ENCODE results near the gene MCU. TPM values are rescaled to one million over a fixed set of nuclear protein-coding genes. Genes with fewer than 3 reads are reported as not detected.

The MCU gene
- total and polyA plus RNA-seq, 2 of the 4 experiments (the other 2 are of a cell fraction), result 36.2 to 36.7 TPM

- Histone ChIP-seq H4K5ac (ENCODE audit: low read depth, low read length) (no peak overlapping the region), H4K20me1 (ENCODE audit: insufficient read depth, low read length) (no peaks in the 10 kb centered on the region; the same call in 1 of the 2 replicates), H3K9me1 (ENCODE audit: insufficient read depth, low read length) (peaks cover 4% of the 10 kb centered on the region), H2BK20ac (ENCODE audit: low read depth, low read length) (no peak overlapping the region), H3K27me3 (ENCODE audit: control insufficient read depth, insufficient read depth, low read length) (no peaks in the 10 kb centered on the region), H3K27ac (ENCODE audit: insufficient read depth, low read length) (no peak overlapping the region), H3K14ac (replicated peaks; ENCODE audit: low read depth, low read length) (no peak overlapping the region), H3K9me3 (ENCODE audit: control insufficient read depth, insufficient read depth, low read length) (peaks cover 2% of the 10 kb centered on the region; the same call in 1 of the 2 replicates), H4K8ac (ENCODE audit: low read depth in 2 of 2, low read length in 2 of 2) (no peak overlapping the region), H3K36me3 (ENCODE audit: control insufficient read depth, insufficient read depth, low read length) (no peaks in the 10 kb centered on the region), H3K4me1 (ENCODE audit: control insufficient read depth, insufficient read depth, low read length) (peaks cover 4% of the 10 kb centered on the region), H4K91ac (ENCODE audit: insufficient read depth, low read depth, low read length) (no peak overlapping the region), H2BK15ac (ENCODE audit: low read depth, low read length) (no peak overlapping the region), H2AFZ (replicated peaks; ENCODE audit: low read length, poor library complexity) (no peak overlapping the region), H2AK9ac (replicated peaks; ENCODE audit: low read depth, low read length, poor library complexity) (no peak overlapping the region), H3K9ac (ENCODE audit: low read depth, low read length) (no peak overlapping the region), H3K23ac (ENCODE audit: low read depth, low read length) (no peak overlapping the region), H3K18ac (ENCODE audit: low read depth, low read length) (no peak overlapping the region), H3K4me3 (ENCODE audit: insufficient read depth, low read depth, low read length) (no peak overlapping the region), H2BK5ac (ENCODE audit: low read depth, low read length, poor library complexity, severe bottlenecking) (no peak overlapping the region), H3K4ac (ENCODE audit: low read depth, low read length) (no peak overlapping the region), H3K4me2 (ENCODE audit: low read depth, low read length) (no peak overlapping the region), H3K56ac (ENCODE audit: extremely low read depth, insufficient read depth, low read length) (no peak overlapping the region), H2AK5ac (ENCODE audit: low read depth, low read length) (no peak overlapping the region), H3K79me1 (ENCODE audit: low read depth in 1 of 2, low read length in 2 of 2) (no peaks in the 10 kb centered on the region; a peak in 1 of 4 replicates), H2BK120ac (ENCODE audit: low read depth, low read length) (no peak overlapping the region)
- TF ChIP-seq ELK1 (IDR thresholded peaks at IDR 0.05; ENCODE audit: borderline replicate concordance, low read depth, low read length), result no peak
- no peak for TF ChIP-seq CEBPB (IDR thresholded peaks at IDR 0.05; ENCODE audit: low read depth, low read length)
- TF ChIP-seq CHD1 (IDR thresholded peaks at IDR 0.05; ENCODE audit: low read depth, low read length), result no peak
- TF ChIP-seq NFE2L2 (IDR thresholded peaks at IDR 0.05; ENCODE audit: low read depth, low read length), result no peak
- no peak for TF ChIP-seq USF2 (IDR thresholded peaks at IDR 0.05; ENCODE audit: low read depth, low read length)
- TF ChIP-seq MAZ (IDR thresholded peaks at IDR 0.05; ENCODE audit: borderline replicate concordance, low read depth, low read length), result no peak
- TF ChIP-seq FOS (IDR thresholded peaks at IDR 0.05; ENCODE audit: low read depth, low read length), result no peak
- no peak for TF ChIP-seq BHLHE40 (IDR thresholded peaks at IDR 0.05; ENCODE audit: low read depth, low read length)
- no peak for TF ChIP-seq RCOR1 (IDR thresholded peaks at IDR 0.05; ENCODE audit: insufficient replicate concordance, low read length)
- no peak for TF ChIP-seq SMC3 (IDR thresholded peaks at IDR 0.05; ENCODE audit: low read depth, low read length)
- no peak for TF ChIP-seq MAFK (IDR thresholded peaks at IDR 0.05; ENCODE audit: low read depth, low read length)
- TF ChIP-seq MXI1 (IDR thresholded peaks at IDR 0.05; ENCODE audit: borderline replicate concordance, low read depth, low read length), result no peak
- no peak for TF ChIP-seq CTCF (conservative IDR thresholded peaks at IDR 0.05; ENCODE audit: low read depth, low read length)
- no peak for TF ChIP-seq POLR2A (IDR thresholded peaks at IDR 0.05; ENCODE audit: low read depth, low read length)
- TF ChIP-seq RFX5 (IDR thresholded peaks at IDR 0.05; ENCODE audit: low read depth, low read length), result no peak
- TF ChIP-seq RAD21 (IDR thresholded peaks at IDR 0.05; ENCODE audit: low read length), result no peak
- ChIA-PET CTCF (no interaction called here), POLR2A (ENCODE audit: unreplicated experiment) (no interaction called here)
- ATAC-seq (ENCODE audit: low read depth) (no peak), DNase-seq (no peak)
- intact Hi-C loops (cut with micrococcal nuclease), result no loop called here
- dilution Hi-C loops (cut with HindIII; ENCODE audit: low sequenced_read_pairs, unreplicated experiment), result no loop called here
- no TSS peak for BruUV-seq (replicated peaks)
- WGBS, 2 experiments (ENCODE audit: extremely low coverage in 2 of 2, insufficient read length in 1 of 2), result no CpG with 5 or more reads among the region's 1 CpG
- in situ Hi-C loops (cut with MboI; ENCODE audit: low sequenced_read_pairs), result no loop called here
These were observed 18.7 kb upstream of the MCU start for GRCh38 chr10:72673280-72673679.

Measured in IMR-90 (cell line).